Stimulated activated CD8-positive, alpha-beta memory T cell treated with anti-CD3 and anti-CD28 coated beads, Interleukin-4, amount 100 ng/mL, for 1 hour (primary cell): ENCODE measurements around the gene NAPEPLD.
"Not testable (repeated sequence)": the region's sequence is repeated elsewhere in the genome, so short reads cannot be mapped to it uniquely, and the experiment has no call there.

Experiments used
- DNase-seq, 2 donors: peaks; one replicate each; pipeline ENCODE4 v3.0.0-alpha.2; 2020; ENCODE audit warnings: low read depth in 2 of 2, low spot score in 1 of 2

Gene NAPEPLD

DNA sequence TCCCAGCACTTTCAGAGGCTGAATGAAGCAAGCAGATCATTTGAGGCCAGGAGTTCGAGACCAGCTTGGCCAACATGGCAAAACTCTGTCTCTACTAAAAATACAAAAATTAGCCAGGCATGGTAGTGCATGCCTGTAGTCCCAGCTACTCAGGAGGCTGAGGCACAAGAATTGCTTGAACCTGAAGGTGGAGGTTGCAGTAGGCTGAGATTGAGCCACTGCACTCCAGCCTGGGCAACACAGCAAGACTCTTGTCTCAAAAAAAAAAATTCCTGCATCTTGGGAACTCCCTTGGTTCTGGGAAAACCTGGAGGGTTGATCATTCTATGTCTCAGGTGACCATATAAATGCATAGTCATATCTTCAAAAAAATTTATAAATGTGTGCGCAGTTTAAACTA lies 4.1 kb downstream of the NAPEPLD start:
- not testable (repeated sequence) for DNase-seq

DNA sequence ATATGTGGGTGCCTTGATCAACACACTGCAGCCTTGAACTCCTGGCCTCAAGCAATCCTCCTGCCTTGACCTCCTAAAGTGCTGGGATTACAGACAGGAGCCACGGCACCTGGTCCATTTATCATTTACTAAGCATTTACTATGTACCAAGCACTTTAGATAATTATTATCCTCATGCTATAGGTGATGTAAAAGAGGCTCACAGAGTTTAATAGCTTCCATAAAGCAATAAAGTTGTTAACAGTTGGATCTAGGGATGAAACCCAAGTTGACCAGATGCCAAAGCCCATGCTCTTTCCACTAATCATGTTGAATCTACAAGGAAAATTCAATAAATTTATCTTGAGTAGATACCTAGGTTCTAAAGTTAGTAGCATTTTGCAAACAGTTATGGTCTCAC lies 5.0 kb downstream of the NAPEPLD start:
- no peak for DNase-seq

DNA sequence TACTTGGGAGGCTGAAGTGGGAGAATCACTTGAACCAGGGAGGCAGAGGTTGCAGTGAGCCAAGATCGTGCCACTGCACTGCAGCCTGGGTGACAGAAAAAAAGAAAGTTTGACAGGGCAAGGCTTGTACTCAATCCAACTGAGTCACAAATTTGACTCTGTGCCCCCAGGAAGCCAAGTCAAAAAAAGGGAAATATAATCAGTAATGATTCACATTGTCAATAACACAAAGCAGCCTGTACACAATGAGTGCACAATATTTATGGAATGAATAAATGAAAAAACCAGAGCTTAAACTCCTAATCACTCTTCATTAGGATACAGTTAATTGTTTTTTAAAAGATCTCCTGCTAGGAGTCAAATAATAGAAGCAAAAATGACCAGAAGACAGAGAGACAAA lies 6.4 kb downstream of the NAPEPLD start:
- no peak for DNase-seq

DNA sequence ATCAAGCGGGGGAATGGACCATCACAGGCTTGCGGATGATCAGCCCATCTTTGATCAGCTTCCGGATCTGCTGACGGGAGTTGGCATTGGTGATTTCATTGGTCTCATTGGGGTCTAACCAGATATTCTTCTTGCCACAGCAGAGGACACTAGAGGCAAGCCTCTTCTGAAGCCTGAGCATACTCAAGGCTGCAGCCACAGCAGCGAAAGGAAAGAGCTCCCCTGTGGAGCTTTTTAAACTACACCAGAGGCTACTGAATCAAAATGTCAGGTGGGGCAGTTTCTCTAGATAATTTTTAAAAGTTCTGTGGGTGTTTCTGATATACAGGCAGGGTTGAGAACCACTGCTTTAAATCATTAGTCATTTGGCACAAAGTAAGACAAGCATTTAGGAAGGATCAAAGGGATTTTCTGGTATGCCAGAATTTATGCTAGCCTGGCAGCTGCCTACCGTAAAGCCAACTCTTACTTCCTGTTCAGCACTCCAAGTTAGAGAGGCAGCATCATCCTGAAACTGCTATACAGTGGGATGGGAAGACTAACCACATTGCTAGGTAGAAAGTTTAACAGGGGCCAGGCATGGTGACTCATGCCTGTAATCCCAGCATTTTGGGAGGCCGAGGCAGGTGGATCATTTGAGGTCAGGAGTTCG lies 7.0 kb downstream of the NAPEPLD start:
- no peak for DNase-seq

DNA sequence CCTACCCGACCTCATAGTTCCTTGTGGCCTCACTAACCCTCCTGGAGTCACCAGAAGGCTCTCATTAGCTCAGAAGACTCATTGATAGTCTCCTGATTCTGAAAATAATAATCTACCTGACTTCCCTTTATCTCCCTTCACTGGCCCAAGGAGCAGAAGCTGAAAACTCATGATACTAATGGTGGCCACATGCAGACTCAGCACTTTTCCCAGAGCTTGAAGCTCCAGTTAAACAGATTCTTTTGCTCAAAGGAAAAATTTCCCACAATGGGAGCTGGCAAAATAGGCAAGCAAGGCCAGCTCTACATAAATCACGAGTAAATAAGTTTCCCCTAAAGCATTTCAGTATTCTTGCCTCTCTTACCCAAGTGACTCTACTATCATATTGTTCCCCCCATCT lies 8.2 kb downstream of the NAPEPLD start:
- no peak for DNase-seq

DNA sequence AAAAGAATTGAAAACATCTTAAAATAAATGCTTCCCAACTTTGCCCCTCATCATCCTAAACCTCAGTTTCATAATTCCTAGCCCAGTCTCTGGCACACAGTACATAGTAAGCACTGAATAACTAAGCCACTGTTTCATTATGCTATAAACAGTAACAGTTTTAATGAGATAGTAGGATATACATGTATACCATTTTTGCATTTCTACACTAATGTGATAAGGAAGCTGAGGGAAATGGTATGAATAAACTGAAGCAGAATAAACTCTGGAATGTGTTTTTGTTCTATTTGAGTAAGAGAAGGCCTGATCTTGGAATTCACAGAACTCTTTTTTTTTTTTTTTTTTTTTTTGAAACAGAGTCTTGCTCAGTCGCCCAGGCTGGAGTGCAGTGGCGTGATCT lies 8.8 kb downstream of the NAPEPLD start:
- no peak for DNase-seq

DNA sequence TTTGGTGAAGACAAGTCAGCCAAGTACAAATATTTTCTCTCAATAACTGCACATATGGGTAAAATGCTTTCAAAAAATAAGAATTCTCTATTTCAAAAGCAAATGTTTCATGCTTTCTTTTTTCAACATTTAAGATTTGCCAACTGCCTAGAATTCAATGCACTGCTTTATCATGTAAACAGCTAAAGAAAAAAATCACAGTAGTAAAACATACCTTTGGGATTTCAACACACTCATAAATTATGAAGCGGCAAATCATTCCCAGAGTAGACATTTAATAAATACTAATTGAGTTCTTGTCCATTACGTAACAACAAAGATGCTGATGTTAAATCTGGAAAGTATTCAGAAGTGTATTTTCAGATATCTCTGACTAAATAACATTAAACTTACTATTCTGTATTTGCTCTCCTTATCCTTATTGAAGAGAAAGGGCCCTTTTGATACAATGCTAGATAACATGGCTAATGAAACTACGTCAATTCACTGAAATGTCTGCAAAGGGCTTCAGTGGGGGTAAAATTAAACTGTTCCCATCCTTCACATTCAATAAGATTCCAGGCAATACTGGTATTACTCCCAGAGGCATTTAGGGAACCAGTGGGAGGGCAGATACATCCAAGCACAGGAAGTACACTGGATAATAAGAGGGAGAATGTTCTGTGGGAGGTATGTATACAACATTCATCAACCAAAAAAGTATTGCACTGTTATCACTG lies 13.9 kb downstream of the NAPEPLD start:
- no peak for DNase-seq

DNA sequence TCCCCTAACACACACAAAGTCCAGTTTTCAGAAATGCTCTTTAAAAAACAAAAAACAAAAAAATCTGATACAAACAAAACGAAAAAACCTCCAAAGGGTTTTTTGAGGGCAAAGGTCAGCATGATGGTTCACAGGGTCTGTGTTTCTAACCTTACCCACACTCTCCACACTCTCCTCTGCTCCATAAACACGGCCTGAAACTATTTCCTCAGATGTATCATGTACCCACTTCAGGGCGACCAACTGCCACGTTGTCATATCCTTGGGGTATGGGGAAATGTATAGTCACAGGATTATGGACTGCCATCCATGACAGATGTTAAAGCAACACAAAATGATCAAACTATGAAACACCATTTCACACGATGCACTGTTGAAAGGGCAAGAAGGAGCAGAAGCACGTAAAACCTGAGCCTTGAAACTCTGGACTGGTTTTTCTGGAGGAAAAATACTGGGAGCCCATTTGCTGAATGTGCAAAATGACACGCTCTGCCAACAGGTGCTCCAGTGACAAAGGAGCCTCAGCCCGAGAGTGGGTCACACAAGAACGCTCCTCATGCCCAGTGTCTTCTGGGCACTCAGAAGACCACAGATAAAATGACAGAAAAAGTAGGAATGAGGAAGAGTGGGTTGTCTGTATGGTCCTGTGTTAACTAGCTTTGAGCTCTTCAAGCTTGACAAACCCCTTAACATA lies 15.8 kb downstream of the NAPEPLD start:
- no peak for DNase-seq

DNA sequence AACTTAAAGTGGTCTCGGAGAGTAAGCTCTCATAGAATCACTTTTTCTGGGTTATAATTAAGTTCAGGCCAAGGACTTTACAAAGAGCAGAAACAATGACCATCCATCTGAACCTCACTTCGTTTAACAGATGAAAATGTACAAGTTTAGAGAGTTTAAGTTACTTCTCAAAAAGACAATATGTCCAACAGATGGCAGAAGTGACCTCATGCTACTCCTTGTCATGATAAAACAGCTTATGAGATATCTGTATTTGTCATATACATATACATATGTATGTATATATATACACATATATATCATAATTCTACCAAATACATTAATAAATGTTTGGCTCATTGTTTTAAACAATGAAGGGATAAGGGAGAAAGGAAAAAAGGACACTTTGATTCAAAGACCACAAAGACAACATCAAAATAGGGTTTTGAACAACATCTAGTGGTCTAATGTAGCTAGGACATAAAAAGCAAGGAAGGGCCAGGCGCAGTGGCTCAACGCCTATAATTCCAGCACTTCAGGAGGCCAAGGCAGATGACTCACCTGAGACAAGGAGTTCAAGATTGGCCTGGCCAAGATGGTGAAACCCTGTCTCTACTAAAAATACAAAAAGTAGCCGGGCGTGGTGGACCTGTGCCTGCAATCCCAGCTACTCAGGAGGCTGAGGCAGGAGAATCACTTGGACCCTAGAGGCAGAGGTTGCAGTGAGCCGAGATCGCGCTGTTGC lies 17.8 kb downstream of the NAPEPLD start:
- DNase-seq: no peak

DNA sequence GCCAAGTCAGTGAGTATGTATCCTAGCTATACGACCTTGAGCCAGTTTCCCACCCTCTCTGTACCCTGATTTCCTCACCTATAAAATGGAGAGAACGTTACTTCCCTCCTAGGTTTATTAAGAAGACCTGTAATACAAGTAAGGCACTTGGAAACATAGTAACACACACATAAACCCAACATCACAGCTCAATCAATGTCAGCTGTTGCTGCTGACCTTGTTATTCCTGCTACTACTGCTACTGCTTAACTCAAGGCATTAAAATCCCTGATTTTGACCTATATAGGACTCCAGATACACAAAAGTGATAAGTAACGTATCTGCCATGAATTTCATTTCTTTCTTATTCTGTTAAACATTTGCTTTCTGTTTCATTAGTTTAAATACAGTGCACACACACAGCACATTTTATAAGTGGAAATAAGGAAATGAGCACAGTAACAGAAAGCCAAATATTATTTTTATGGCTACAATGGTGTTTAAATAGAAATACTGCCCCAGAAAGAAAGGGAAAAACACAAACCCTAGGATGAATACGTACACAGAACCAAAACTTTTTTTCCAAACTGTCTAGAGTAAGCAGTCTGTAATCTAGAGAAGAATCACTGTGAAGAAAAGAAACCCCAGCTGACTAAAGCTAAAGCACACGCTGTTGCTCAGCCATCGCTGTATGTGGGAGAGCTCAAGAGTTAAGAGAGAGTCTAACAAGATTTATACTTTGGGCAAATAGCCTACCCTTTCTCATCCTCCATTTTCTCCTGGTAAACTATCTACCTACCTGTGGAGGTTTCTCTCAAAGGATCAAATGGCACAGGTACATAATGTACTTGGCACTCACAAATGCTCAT lies 19.0 kb downstream of the NAPEPLD start:
- no peak for DNase-seq

DNA sequence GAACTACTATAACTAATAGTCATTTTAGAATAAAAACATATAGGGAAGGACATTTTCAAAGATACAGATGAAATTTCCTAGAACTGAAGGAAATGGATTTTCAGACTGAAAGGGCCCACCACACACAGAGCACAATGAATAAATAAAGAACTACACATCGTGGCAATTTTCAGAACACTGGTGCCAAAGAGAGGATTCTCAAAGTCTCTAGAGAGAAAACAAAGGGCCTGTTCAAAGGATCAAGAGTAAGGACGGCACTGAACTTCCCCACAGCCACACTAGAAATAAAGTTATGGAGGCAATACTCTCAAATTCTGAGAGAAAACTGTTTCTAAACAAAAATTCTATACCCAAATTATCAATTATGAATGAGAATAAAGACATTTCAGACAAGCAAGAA lies 21.9 kb downstream of the NAPEPLD start:
- DNase-seq: no peak

DNA sequence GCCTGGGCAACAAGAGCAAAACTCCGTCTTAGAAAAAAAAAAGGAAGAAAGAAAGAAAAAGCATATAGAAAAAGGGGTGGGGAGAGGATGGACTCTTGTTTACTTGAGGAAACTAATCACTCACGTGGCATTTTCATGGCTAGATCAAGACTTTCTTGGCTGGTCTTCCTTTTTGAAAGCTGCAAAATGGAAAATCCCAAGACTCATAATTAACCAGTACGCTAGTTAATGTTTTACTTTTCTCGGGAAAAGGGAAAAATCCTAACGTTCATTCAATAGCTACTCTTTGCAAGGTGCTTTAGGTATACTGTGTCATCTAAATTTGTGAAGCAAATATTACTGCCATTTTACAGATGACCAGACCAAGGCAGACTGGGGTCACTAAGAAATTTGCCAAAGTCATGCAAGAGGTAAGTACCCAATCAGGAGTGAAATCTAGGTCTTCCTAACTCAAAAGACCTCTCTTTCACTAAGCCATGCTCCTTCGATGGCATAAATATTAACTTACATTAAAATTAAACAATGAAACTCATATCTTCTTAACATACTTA lies 24.4 kb downstream of the NAPEPLD start:
- no peak for DNase-seq

DNA sequence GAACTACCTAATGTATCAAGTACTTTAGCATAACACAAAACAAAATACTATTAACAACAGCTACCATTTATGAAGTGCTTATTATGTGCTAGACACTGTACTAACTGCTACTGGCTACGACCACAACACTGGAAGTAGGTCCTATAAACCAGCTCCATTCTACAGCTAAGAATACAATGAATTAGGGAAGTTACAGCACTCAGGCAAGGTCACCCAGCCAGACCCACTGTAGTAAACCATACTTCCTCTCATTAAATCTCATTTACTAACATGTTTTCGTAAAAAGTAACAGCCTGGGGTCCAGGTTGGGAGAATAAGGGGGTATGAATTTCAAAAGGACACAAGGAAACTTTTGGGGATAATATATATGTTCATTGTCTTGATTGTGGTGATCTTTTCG lies 25.4 kb downstream of the NAPEPLD start:
- DNase-seq: no peak

DNA sequence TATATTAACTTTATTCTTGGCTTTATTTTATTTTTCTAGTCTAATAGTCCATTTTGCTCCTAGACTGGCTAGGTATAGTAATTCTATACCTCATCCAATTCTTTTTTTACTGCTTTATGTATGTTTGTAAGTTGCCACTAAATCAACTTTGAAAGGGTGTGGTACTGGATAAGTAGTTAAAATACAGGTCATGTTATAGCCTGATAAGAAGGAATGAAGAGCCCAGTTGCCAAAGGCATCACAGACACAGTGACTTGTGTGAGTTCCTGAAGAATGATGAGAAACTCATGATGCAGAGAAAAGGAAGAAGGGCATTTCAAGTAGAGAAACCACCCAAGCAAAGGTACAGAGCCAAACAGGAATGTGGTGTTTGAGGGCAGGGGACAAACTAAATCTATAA lies 27.3 kb downstream of the NAPEPLD start:
- DNase-seq: no peak

DNA sequence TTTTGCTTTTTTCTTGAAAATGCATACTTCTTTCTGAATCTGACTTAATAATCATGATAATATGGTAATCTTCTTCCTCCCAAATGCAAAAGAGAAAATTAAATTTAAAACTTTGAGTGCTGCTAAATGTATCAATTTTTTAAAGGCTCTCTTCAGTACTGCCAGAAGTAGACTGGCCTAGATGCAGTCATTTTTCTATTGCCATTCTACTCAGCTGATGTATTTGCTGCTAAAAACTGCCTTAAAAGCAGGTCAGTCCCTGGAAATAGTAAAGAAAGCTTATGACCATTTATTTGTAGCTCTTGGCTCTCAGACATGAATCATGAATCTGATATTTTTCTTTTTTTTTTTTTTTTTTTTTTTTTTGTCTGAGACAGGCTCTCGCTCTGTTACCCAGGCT lies 28.5 kb downstream of the NAPEPLD start:
- no peak for DNase-seq

DNA sequence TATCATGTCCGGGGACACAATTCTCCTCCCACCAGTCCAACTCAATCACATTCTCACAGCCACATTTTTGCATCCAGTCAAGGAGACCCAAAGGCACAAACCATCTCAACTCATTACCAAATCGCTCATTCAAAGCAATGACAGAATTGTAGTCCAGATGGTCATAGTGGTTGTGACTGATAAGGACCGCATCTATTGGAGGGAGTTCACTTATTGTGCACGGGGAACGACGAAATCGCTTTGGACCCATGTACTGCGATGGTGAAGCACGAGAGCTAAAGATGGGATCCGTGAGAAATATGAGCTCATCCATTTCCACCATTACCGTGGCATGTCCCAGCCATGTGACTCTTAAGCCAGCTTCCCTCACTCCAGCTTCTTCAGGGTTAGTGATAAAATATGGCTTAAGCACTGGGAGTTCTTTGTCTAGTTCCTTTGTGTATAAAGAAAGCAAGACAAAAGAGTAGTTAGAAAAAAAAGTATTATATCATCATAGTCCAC lies 29.1 kb downstream of the NAPEPLD start:
- no peak for DNase-seq

DNA sequence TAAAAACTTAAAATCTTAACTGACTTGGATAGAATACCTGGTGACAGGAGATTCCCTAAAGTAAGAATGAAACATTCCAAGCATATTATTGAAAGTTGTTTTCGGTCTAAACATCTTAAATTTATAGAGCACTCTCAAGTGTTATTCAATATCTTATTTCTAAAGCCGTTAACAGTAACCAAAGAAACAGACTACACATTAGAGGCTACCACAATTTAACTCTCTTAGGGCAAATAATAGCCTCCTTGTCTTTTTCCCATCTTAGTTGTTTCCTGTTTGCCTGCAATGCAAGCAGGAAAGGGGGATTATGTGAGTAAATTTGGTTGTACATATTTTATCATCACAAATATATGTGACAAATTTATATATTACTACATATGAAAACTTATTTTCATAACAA lies 31.4 kb downstream of the NAPEPLD start:
- DNase-seq: no peak

DNA sequence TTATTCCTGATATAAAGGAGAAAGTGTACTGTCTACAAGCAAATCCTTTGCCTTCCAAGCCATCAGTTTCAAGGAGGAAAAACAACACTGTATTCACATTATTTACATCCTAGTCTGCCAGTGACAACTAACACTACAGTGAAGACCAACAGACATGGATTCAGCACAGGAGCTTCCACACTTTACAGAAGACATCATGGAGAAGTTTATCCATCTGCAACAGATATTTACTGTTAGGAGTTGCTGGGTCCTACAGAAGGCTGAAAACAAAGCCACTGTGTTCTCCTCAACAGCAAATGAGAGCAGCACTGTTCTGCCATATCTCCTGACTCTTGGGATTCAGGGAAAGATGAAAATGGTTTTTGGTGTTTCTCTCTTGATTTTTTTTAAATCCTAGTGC lies 31.9 kb downstream of the NAPEPLD start:
- no peak for DNase-seq

DNA sequence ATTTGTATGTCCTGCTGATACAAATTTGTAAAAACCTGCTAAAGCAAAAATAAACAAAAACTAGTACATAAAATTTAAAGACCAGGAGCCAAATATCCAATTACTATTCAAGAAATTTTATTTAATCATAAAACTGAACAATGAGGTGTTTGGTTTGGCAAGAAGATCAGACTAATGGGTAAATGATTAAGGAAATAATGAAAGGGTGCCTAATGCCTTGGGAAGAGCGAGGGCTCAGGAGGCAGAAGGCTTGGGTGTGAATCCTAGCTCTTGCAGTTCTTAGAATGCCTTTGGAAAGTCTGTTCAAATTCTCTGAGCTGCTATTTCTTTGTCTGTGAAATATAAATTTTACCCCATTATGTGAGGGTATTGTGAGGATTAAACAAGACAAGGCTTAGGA lies 32.4 kb downstream of the NAPEPLD start:
- no peak for DNase-seq

DNA sequence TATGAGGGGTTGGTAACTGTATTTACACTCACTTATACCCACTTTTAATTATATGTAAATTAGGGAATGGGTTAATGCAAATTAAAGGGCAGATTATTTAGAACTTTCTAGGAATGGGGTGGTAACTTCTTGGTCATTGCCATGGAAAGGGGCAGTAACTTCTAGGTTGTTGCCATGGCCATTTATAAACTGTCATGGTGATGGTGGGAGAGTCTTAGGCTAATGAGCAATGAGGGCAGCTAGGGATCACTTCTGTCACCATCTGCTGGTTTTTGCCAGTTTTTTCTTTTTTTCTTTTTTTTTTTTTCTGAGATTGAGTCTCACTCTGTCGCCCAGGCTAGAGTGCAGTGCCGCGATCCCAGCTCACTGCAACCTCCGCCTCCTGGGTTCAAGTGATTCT lies 33.1 kb downstream of the NAPEPLD start:
- DNase-seq: no peak
